ENCODE results near the gene MREG. TPM values are rescaled to one million over a fixed set of nuclear protein-coding genes. Genes with fewer than 3 reads are reported as not detected.
"Not testable (repeated sequence)": the region's sequence is repeated elsewhere in the genome, so short reads cannot be mapped to it uniquely, and the experiment has no call there.

MREG gene
- total and polyA plus RNA-seq, 4 donors, result 0.87 to 3.1 (median 2.7) TPM

DNA sequence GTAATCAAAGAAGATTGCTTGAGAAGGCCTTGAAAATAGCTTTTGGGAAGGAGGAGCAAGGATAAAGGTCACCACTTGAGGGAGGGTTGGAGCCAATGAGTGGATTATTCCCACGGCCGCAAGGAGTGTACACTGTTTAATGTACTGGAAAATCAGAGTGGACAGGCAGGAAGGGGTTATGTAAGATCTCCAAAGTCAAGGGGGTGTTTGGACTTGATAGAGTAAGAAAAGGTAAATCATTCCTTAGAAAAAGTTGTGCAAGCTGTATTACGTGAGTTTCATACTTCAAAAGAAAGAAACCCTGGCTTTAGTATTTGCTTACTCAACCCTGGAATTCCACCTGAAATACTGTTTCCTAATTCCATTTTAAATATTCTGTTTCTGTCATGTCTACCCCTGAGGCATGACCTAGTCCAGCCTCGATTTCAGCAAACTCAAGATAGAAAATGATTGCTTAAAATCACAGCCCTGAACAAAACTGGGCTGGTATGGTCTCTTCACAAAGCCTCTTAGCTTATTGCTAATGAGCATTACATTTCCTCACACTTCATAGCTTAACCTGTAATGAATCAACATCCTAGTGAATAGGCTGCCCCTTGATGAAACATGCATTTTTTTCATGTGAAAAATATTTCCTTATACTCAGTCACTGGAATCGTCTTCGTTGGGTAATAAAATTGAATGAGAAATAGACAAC is 1.1 kb downstream of the MREG start:
- H3K27ac ChIP-seq (ENCODE audit: low read depth in 1 of 2, low read length in 2 of 2), result peak overlapping the region; percentile 65 to 71
- no peaks in the 10 kb centered on the region for H3K27me3 ChIP-seq (ENCODE audit: control insufficient read depth in 4 of 4, insufficient read depth in 4 of 4, low read length in 3 of 4)
- no peak overlapping the region for H3K4me3 ChIP-seq (ENCODE audit: low read depth in 1 of 3, low read length in 3 of 3)
- no peak for DNase-seq (ENCODE audit: low spot score)
- no peaks in the 10 kb centered on the region for H3K9me3 ChIP-seq (ENCODE audit: control insufficient read depth in 4 of 4, low read length in 3 of 4)
- 34% methylated on average over 6 of the region's 6 CpGs for WGBS
- H3K9ac ChIP-seq (ENCODE audit: low read depth in 1 of 2, low read length in 2 of 2), result no peak overlapping the region
- peaks cover 5 to 22% (median 14%) of the 10 kb centered on the region in 4 donors for H3K4me1 ChIP-seq (ENCODE audit: control insufficient read depth in 4 of 4, insufficient read depth in 4 of 4, low read length in 3 of 4)
- TF ChIP-seq FOXA1 (IDR thresholded peaks at IDR 0.05) (no peak), HNF4A (conservative IDR thresholded peaks at IDR 0.05) (peak in 1 of 2 donors; percentile 46), RAD21 (IDR thresholded peaks at IDR 0.05) (no peak), SP1 (IDR thresholded peaks at IDR 0.05) (peak; percentile 8), JUND (IDR thresholded peaks at IDR 0.05) (no peak), YY1 (IDR thresholded peaks at IDR 0.05) (no peak), EGR1 (IDR thresholded peaks at IDR 0.05; ENCODE audit: low read depth in 2 of 2) (no peak), RXRA (IDR thresholded peaks at IDR 0.05) (peak in 1 of 2 donors; percentile 22), HNF4G (IDR thresholded peaks at IDR 0.05) (no peak), GABPA (IDR thresholded peaks at IDR 0.05 in 1 of 2, conservative IDR thresholded peaks at IDR 0.05 in 1 of 2) (no peak), FOXA2 (IDR thresholded peaks at IDR 0.05) (no peak), NR2F2 (IDR thresholded peaks at IDR 0.05) (no peak), TAF1 (conservative IDR thresholded peaks at IDR 0.05) (no peak)
- TF ChIP-seq, protein P1, sequence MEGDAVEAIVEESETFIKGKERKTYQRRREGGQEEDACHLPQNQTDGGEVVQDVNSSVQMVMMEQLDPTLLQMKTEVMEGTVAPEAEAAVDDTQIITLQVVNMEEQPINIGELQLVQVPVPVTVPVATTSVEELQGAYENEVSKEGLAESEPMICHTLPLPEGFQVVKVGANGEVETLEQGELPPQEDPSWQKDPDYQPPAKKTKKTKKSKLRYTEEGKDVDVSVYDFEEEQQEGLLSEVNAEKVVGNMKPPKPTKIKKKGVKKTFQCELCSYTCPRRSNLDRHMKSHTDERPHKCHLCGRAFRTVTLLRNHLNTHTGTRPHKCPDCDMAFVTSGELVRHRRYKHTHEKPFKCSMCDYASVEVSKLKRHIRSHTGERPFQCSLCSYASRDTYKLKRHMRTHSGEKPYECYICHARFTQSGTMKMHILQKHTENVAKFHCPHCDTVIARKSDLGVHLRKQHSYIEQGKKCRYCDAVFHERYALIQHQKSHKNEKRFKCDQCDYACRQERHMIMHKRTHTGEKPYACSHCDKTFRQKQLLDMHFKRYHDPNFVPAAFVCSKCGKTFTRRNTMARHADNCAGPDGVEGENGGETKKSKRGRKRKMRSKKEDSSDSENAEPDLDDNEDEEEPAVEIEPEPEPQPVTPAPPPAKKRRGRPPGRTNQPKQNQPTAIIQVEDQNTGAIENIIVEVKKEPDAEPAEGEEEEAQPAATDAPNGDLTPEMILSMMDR (IDR thresholded peaks at IDR 0.05; ENCODE audit: low read depth, low read length, missing input control), result no peak
- TF ChIP-seq, protein P2, sequence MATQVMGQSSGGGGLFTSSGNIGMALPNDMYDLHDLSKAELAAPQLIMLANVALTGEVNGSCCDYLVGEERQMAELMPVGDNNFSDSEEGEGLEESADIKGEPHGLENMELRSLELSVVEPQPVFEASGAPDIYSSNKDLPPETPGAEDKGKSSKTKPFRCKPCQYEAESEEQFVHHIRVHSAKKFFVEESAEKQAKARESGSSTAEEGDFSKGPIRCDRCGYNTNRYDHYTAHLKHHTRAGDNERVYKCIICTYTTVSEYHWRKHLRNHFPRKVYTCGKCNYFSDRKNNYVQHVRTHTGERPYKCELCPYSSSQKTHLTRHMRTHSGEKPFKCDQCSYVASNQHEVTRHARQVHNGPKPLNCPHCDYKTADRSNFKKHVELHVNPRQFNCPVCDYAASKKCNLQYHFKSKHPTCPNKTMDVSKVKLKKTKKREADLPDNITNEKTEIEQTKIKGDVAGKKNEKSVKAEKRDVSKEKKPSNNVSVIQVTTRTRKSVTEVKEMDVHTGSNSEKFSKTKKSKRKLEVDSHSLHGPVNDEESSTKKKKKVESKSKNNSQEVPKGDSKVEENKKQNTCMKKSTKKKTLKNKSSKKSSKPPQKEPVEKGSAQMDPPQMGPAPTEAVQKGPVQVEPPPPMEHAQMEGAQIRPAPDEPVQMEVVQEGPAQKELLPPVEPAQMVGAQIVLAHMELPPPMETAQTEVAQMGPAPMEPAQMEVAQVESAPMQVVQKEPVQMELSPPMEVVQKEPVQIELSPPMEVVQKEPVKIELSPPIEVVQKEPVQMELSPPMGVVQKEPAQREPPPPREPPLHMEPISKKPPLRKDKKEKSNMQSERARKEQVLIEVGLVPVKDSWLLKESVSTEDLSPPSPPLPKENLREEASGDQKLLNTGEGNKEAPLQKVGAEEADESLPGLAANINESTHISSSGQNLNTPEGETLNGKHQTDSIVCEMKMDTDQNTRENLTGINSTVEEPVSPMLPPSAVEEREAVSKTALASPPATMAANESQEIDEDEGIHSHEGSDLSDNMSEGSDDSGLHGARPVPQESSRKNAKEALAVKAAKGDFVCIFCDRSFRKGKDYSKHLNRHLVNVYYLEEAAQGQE (IDR thresholded peaks at IDR 0.05), result no peak
- TF ChIP-seq, protein P3, sequence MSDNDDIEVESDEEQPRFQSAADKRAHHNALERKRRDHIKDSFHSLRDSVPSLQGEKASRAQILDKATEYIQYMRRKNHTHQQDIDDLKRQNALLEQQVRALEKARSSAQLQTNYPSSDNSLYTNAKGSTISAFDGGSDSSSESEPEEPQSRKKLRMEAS (IDR thresholded peaks at IDR 0.05), result no peak
- TF ChIP-seq, protein P4, sequence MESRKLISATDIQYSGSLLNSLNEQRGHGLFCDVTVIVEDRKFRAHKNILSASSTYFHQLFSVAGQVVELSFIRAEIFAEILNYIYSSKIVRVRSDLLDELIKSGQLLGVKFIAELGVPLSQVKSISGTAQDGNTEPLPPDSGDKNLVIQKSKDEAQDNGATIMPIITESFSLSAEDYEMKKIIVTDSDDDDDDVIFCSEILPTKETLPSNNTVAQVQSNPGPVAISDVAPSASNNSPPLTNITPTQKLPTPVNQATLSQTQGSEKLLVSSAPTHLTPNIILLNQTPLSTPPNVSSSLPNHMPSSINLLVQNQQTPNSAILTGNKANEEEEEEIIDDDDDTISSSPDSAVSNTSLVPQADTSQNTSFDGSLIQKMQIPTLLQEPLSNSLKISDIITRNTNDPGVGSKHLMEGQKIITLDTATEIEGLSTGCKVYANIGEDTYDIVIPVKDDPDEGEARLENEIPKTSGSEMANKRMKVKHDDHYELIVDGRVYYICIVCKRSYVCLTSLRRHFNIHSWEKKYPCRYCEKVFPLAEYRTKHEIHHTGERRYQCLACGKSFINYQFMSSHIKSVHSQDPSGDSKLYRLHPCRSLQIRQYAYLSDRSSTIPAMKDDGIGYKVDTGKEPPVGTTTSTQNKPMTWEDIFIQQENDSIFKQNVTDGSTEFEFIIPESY (IDR thresholded peaks at IDR 0.05), result no peak
- TF ChIP-seq, protein P5, sequence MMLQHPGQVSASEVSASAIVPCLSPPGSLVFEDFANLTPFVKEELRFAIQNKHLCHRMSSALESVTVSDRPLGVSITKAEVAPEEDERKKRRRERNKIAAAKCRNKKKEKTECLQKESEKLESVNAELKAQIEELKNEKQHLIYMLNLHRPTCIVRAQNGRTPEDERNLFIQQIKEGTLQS (IDR thresholded peaks at IDR 0.05), result peak; percentile 9
- peaks cover 0 to 8% (median 3%) of the 10 kb centered on the region in 4 donors for H3K36me3 ChIP-seq (ENCODE audit: control insufficient read depth in 4 of 4, insufficient read depth in 3 of 4, low read depth in 1 of 4, low read length in 3 of 4)

DNA sequence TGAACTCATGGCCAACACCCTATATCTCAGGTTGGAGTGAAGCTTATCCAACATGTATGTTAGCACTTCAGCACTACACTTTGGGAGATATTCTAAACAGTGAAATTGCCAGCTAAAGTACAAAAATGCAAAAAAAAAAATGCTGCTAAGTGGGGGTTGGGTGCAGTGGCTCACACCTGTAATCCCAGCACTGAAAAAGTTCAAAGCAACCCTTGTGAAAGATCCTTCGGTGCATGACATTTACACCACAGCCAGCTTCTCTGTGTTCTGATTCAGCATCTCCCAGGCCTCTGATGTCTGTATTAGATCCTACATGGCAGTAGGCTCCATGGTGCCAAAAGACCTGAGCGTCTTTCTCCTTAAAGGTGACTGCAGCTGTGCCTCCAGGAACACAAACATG is 4.1 kb downstream of the MREG start:
- peaks cover 10 to 33% (median 19%) of the 10 kb centered on the region in 4 donors for H3K4me1 ChIP-seq (ENCODE audit: control insufficient read depth in 4 of 4, insufficient read depth in 4 of 4, low read length in 3 of 4)
- H3K9ac ChIP-seq (ENCODE audit: low read depth in 1 of 2, low read length in 2 of 2); H3K4me3 ChIP-seq (ENCODE audit: low read depth in 1 of 3, low read length in 3 of 3); H3K36me3 ChIP-seq (ENCODE audit: control insufficient read depth in 4 of 4, insufficient read depth in 3 of 4, low read depth in 1 of 4, low read length in 3 of 4); H3K27ac ChIP-seq (ENCODE audit: low read depth in 1 of 2, low read length in 2 of 2); DNase-seq (ENCODE audit: low spot score); H3K9me3 ChIP-seq (ENCODE audit: control insufficient read depth in 4 of 4, low read length in 3 of 4); H3K27me3 ChIP-seq (ENCODE audit: control insufficient read depth in 4 of 4, insufficient read depth in 4 of 4, low read length in 3 of 4): not testable (repeated sequence)
- WGBS, result 85% methylated on average over 2 of the region's 2 CpGs

Measured in liver (tissue), 9 donors.